Natural killer cell treated with Interleukin-12 subunit alpha and Interleukin-12 subunit beta and Interleukin-15 and Interleukin-18, amount 100 ng/mL, for 72 hours (primary cell): Measurements from ENCODE around the gene KCTD16. TPM values are rescaled to one million over a fixed set of nuclear protein-coding genes. Genes with fewer than 3 reads are reported as not detected.

Source experiments
- ATAC-seq, 2 donors: fragments of 150-1000 bp; cut with Tn5 transposase in 1 of 2; sonication (Bioruptor Pico), chemical (Tn5 transposase) in 1 of 2; 2 replicates each; pipeline ENCODE4 v1.10.0; 2021
- DNase-seq: peaks from one replicate; pipeline ENCODE4 v3.0.0; 2022; ENCODE audit warnings: low spot score
- H3K27ac Mint-ChIP-seq, 2 donors: 1 replicate in 1 of 2; 2 replicates in 1 of 2; pipeline ENCODE4 v1.8.0; 2022; ENCODE audit warnings: mixed read lengths in 2 of 2, mild to moderate bottlenecking in 1 of 2, moderate library complexity in 1 of 2
- H3K27me3 Mint-ChIP-seq, 2 donors: 1 replicate in 1 of 2; 2 replicates in 1 of 2; pipeline ENCODE4 v1.8.0; 2022; ENCODE audit warnings: mixed read lengths in 2 of 2
- H3K36me3 Mint-ChIP-seq: one replicate; pipeline ENCODE4 v1.8.0; 2022; ENCODE audit warnings: mixed read lengths
- H3K4me1 Mint-ChIP-seq, 2 donors: 1 replicate in 1 of 2; 2 replicates in 1 of 2; pipeline ENCODE4 v1.8.0; 2022; ENCODE audit warnings: low read depth in 2 of 2, mixed read lengths in 2 of 2, mild to moderate bottlenecking in 1 of 2
- H3K4me3 Mint-ChIP-seq: one replicate; pipeline ENCODE4 v1.8.0; 2022; ENCODE audit warnings: mixed read lengths
- H3K9me3 Mint-ChIP-seq: 2 replicates; pipeline ENCODE4 v1.8.0; 2022; ENCODE audit warnings: mixed read lengths
- total RNA-seq, 2 donors: library from RNA; stranded (reverse); gene quantifications; one replicate each; pipeline ENCODE4 v1.2.3, GENCODE V29; 2022

KCTD16 gene
- total RNA-seq, 2 donors from 2014 or later: not detected

DNA sequence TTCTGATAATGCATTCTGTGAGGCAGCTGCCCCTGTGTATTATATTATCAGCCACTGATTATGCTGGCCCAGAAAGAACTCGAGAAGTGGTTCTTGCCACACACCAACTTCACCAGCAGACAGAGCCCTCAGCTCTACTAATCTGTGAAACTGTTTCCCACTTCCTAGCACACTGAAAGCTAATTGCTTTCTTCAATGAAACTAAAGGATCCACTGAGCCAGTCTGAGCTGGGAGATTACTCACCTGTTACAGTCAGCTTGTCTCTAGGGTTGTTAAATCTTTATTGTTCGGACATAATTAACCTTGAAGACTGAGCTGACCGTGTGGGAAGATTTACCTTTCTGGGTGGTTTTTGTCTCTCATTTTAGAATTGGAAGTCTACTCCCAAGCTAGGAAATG lies 263.2 kb downstream of the KCTD16 start:
- no peak for DNase-seq
- H3K27me3 Mint-ChIP-seq: no peaks in the 10 kb centered on the region
- H3K4me1 Mint-ChIP-seq: no peaks in the 10 kb centered on the region
- H3K9me3 Mint-ChIP-seq: peaks cover 9% of the 10 kb centered on the region
- H3K4me3 Mint-ChIP-seq: no peak overlapping the region
- no peak for ATAC-seq
- no peaks in the 10 kb centered on the region for H3K36me3 Mint-ChIP-seq
- H3K27ac Mint-ChIP-seq: no peak overlapping the region

DNA sequence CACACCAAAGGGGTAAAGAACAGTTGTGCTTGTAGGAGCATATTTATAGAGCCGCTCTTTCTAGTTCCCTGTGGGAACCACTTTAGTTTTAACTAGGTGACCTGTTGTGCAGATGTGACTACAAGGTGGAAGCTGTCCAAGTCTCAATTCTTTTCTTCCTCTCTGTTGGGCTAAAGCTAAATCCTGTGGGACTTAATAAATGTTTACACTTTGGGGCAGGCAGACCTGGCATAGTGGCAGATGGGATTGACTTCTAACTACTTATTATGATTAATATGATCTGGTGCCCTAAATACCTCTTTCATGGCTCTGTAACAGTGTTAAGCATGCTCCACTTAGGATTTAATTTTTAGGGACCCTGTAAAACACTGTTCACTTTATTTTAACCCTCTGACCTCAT lies 265.3 kb downstream of the KCTD16 start:
- Mint-ChIP-seq H3K4me3 (no peak overlapping the region), H3K9me3 (peaks cover 14% of the 10 kb centered on the region), H3K4me1 (no peaks in the 10 kb centered on the region), H3K36me3 (no peaks in the 10 kb centered on the region), H3K27ac (no peak overlapping the region), H3K27me3 (no peaks in the 10 kb centered on the region)
- DNase-seq: no peak
- no peak for ATAC-seq

DNA sequence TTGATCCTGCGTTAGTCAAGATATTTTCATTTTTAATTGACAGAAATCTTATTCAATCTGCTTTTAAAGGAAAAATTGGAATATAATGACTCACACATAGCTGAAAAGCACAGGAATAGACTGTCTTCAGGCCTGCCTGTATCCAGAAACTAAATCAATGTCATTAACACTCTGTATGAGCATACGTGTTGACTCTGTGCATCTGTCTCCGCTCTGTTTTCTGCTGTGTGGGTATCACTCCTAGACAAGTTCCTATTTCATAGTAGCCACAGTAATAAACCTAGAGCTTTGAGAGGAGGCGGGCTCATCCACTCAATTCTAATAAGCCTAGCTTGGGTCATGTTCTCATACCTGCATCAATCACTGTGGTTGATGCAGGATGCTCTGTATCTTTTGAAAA lies 267.6 kb downstream of the KCTD16 start:
- DNase-seq: no peak
- Mint-ChIP-seq H3K9me3 (peaks cover 23% of the 10 kb centered on the region), H3K36me3 (peaks cover 4% of the 10 kb centered on the region), H3K27me3 (no peaks in the 10 kb centered on the region), H3K4me1 (no peaks in the 10 kb centered on the region), H3K27ac (no peak overlapping the region), H3K4me3 (no peak overlapping the region)
- no peak for ATAC-seq

DNA sequence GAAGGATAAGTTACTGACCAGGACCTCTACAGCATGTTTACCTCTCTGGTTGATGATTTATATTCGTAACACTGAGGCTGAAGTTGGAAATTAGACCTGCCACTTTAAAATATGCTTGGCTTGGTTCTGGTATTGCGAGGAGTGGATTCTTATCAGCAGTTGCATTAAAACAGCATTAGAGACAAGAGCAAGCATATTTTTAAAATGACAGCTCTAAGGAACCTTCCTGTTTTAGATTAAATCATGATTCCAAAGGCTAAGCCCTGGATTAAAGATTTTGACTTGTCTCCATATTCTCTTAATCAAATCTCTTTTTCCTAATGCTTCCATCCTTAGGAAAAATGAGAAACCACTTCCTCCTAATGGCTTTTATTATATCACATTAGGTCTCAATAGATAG lies 277.8 kb downstream of the KCTD16 start:
- no peaks in the 10 kb centered on the region for H3K4me1 Mint-ChIP-seq

DNA sequence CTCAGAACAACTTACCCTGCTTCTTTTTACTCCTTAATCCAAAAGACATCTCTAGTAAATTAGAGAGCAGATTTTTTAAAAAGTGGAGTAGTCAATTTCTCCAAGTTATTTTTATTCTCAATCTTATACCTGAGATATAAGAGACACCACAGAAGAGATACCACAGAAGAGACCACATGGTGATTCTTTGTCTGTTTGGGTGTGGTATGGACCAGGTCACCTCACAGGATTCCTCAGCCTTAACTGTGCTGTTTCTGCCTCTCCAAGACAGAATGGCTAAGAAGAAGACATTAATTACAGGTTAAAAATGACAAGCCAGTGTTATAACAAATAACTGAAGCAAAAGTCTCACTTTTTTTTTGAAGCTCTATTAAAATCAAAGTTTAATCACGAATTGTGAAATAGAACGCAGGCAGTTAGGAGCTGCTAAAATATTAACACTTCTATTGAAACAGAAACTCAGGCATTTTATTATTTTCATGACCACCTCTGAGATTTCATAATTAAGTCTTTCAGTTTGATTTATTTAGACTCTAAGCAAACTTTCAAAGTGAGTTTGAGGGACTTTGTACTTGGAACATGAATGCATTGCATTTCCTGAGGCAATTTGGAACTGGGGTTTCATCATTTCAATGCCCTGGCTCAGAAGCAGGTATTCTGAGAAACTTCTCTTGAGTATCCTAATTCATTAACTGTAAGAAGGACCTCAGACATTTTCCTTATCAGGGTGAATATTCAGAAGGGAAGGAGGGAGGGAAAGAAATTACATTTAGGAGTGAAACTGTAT lies 280.7 kb downstream of the KCTD16 start:
- Mint-ChIP-seq H3K4me1 (no peaks in the 10 kb centered on the region), H3K36me3 (no peaks in the 10 kb centered on the region), H3K9me3 (peaks cover 3% of the 10 kb centered on the region), H3K27ac (no peak overlapping the region), H3K4me3 (no peak overlapping the region), H3K27me3 (no peaks in the 10 kb centered on the region)
- ATAC-seq (no peak), DNase-seq (no peak)

More for the DNA sequence above, 277.8 kb downstream of the KCTD16 start:
- H3K27me3 Mint-ChIP-seq: no peaks in the 10 kb centered on the region
- DNase-seq (no peak), ATAC-seq (no peak)
- peaks cover 5% of the 10 kb centered on the region for H3K9me3 Mint-ChIP-seq
- H3K36me3 Mint-ChIP-seq: no peaks in the 10 kb centered on the region
- H3K27ac Mint-ChIP-seq: no peak overlapping the region
- H3K4me3 Mint-ChIP-seq: no peak overlapping the region

DNA sequence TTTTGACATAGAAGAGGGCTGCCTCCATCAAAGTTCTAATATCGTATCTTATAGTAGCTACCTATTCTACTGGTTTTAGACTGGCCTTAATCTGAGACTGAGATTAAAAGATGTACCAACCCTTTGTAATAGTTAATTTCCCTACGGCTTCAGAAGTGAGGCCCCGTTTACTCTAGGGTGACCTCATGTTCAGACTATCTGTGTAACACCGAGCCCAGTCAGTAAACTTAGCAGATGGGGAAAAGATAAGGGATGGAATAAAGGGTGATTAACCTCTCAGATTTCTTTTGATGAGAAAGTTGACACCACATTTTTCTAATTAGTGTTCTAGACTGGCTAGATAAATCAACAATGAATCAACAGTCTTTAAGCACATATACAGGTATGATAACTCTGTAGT lies 283.1 kb downstream of the KCTD16 start:
- Mint-ChIP-seq H3K9me3 (peaks cover 3% of the 10 kb centered on the region), H3K4me3 (no peak overlapping the region), H3K36me3 (no peaks in the 10 kb centered on the region), H3K4me1 (no peaks in the 10 kb centered on the region), H3K27me3 (no peaks in the 10 kb centered on the region), H3K27ac (no peak overlapping the region)
- ATAC-seq (no peak), DNase-seq (no peak)

DNA sequence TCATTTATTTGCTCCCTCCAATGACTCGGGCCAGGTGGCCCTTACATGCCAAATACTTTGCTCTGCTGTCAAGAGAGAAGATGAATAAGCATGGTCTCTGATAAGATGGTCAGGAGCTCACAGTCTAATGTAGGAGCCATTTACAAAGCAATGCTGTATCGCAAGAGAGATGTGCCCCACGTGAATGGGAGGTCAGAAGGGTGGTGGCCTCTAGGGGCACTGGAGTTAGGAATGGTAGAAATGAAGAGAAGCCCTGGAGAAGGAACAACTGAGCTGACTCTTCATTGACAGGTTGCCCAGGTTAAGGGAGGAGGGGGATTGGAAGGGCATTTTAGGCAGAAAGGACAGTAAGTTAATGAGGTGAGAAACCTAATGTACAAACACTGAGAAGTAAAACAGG lies 286.5 kb downstream of the KCTD16 start:
- Mint-ChIP-seq H3K9me3 (peaks cover 15% of the 10 kb centered on the region), H3K4me3 (no peak overlapping the region), H3K27me3 (no peaks in the 10 kb centered on the region), H3K36me3 (no peaks in the 10 kb centered on the region), H3K4me1 (no peaks in the 10 kb centered on the region), H3K27ac (no peak overlapping the region)
- no peak for DNase-seq
- ATAC-seq: no peak

DNA sequence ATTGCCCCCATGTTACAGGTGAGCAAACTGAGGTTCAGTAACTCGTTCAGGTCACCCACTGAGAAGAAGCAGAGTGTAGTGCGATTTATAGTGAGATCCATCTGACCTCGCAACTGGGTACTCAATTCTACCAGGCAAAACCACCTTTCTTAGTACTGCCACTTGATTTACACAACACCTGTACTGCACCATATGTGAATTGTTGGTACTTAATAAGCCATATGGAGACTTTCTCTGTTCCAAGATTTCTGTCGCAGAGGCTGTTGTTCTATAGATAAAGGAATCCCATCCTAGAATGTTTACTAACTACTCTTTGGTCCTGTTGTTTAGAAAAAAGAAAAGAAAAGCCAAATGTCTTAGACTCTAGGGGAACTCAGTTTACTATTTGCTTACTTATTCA lies 287.5 kb downstream of the KCTD16 start:
- H3K9me3 Mint-ChIP-seq: peaks cover 16% of the 10 kb centered on the region
- H3K27me3 Mint-ChIP-seq: no peaks in the 10 kb centered on the region
- H3K36me3 Mint-ChIP-seq: no peaks in the 10 kb centered on the region
- DNase-seq: no peak
- no peak overlapping the region for H3K27ac Mint-ChIP-seq
- no peak overlapping the region for H3K4me3 Mint-ChIP-seq
- no peaks in the 10 kb centered on the region for H3K4me1 Mint-ChIP-seq
- no peak for ATAC-seq

DNA sequence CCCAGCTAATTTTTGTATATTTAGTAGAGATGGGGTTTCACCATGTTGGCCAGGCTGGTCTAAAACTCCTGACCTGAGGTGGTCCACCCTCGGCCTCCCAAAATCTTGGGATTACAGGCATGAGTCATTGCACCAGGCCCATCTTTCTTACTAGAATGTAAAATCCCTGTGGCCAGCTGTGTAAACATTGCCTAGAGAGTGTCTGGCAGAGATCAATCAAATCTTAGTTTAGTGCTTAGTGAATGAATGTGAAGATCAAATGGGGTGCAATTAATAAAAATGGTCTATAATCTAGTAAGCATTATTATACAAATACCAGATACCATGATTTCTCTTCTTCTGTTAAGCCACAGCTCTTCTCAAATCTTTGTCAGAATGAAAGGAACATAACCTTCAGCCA lies 289.9 kb downstream of the KCTD16 start:
- ATAC-seq: no peak
- H3K9me3 Mint-ChIP-seq: peaks cover 13% of the 10 kb centered on the region
- no peaks in the 10 kb centered on the region for H3K36me3 Mint-ChIP-seq
- DNase-seq: no peak
- no peaks in the 10 kb centered on the region for H3K27me3 Mint-ChIP-seq
- H3K27ac Mint-ChIP-seq: no peak overlapping the region
- H3K4me1 Mint-ChIP-seq: no peaks in the 10 kb centered on the region
- H3K4me3 Mint-ChIP-seq: no peak overlapping the region

DNA sequence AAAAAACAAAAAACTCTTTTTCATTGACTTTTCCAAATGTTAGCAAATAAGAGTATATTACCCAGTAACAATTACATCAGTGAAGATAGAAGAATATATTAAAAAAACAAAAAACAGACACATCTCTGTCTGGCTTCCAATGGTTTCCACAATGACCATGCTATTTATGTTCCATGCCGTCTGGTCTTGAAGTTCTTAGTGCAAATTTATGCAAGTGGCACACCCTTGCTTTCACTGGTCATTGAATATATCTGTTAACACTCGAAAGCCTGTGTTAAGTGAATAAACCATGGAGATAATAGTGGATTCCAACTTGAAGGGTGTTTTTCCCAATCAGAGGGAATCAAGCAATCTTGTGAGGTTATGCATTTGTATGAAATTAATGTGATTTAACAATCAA lies 291.9 kb downstream of the KCTD16 start:
- no peak for ATAC-seq
- Mint-ChIP-seq H3K27ac (no peak overlapping the region), H3K4me1 (no peaks in the 10 kb centered on the region)

DNA sequence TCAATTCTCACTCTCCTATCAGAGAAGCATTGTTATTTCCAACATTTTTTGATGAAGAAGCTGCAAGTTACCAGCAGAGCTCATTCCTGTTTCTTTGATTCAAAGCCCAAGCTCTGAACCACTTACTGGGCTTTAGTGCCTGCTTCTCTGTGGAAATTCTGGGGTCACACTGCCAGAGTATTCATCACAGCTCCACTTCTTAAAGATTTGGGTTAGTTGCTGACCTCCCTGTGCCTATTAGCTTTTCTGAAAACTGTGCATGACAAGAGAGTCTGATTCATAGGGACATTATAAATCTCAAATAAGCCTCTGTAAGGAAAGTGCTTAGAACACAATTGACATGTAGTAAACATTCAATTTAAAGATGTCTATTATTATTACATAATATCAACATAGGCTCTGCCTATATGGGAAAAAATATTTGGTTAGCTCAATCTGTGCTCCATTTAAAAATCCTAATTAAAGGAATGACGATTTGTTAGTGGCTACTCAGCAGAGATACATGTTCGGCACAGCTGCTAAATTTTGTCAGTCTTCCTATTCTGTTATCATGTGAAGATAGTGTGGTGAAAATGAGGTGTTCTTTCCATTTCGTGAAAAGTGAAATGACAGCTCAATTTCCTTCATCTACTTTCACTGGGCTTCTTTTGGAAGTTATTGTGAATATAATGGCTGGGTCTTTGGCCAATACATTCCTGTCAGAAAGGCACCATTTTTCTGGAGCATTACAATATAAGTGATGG lies 293.0 kb downstream of the KCTD16 start:
- Mint-ChIP-seq H3K36me3 (no peaks in the 10 kb centered on the region), H3K9me3 (peaks cover 15% of the 10 kb centered on the region), H3K27ac (no peak overlapping the region), H3K27me3 (no peaks in the 10 kb centered on the region), H3K4me3 (no peak overlapping the region), H3K4me1 (no peaks in the 10 kb centered on the region)
- no peak for DNase-seq
- ATAC-seq: no peak

More for the DNA sequence above, 291.9 kb downstream of the KCTD16 start:
- H3K27me3 Mint-ChIP-seq: no peaks in the 10 kb centered on the region
- no peak overlapping the region for H3K4me3 Mint-ChIP-seq
- H3K36me3 Mint-ChIP-seq: no peaks in the 10 kb centered on the region
- peaks cover 13% of the 10 kb centered on the region for H3K9me3 Mint-ChIP-seq
- no peak for DNase-seq

DNA sequence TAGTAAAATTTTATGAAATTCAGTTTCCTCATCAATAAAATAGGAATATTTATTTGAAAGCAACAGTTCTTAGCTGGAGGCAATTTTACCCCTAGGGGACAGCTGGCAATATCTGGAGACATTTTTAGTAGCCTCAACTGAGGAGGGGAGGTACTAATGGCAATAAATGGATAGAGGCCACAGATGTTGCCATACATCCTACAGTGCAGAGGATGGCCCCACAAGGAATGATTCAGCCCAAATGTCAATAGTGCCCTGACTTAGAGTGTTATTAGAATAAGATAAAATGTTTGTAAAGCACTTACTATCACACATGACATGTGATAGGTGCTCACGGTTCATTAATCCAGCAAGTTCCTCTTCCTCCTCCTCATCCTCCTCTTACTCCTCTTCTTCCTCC lies 293.6 kb downstream of the KCTD16 start:
- no peaks in the 10 kb centered on the region for H3K36me3 Mint-ChIP-seq
- no peak for ATAC-seq

DNA sequence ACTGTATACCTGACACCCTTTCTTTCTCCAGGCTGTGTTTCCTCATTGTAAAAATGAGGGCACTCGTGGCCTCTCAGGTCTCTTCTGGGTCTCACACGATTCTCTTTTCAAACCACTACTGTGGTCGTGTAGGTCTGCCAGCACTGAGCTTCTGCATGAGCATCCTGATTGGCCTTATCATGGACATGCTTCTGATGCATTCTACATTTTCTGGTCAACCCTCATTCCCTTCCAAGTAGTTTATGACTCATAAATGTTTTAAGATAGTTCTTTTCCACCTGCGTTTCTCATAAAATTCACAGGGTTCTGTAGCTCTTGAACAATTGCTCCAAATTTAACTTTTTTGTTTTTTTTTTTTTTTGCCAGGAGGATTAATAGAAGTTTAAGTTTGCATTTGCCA lies 294.8 kb downstream of the KCTD16 start:
- Mint-ChIP-seq H3K36me3 (no peaks in the 10 kb centered on the region), H3K27me3 (no peaks in the 10 kb centered on the region), H3K9me3 (peaks cover 11% of the 10 kb centered on the region), H3K27ac (no peak overlapping the region), H3K4me3 (no peak overlapping the region), H3K4me1 (no peaks in the 10 kb centered on the region)
- DNase-seq (no peak), ATAC-seq (no peak)

More for the DNA sequence above, 293.6 kb downstream of the KCTD16 start:
- H3K27ac Mint-ChIP-seq: no peak overlapping the region
- H3K4me3 Mint-ChIP-seq: no peak overlapping the region
- DNase-seq: no peak
- H3K4me1 Mint-ChIP-seq: no peaks in the 10 kb centered on the region
- no peaks in the 10 kb centered on the region for H3K27me3 Mint-ChIP-seq
- H3K9me3 Mint-ChIP-seq: peaks cover 15% of the 10 kb centered on the region

DNA sequence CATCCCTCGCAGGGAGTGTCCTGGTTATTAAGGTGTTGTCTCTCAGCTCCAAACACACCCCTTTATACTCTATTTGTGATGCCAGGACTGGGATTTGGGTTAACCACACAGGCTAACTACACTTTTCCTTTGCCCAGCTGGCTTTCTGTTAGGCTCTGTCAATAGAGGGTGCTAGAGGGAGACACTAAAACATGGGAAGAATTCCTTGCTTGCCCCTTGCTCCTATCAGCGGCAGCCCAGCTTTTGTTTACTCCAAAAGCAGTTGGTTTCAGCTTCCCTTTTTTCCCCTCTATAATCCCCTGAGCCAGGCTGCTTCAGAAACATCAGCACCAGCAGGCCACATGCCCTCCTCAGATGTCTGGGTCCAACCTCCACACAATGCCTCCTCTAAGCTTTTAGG lies 297.1 kb downstream of the KCTD16 start:
- Mint-ChIP-seq H3K36me3 (no peaks in the 10 kb centered on the region), H3K27me3 (no peaks in the 10 kb centered on the region), H3K9me3 (peaks cover 3% of the 10 kb centered on the region), H3K4me1 (no peaks in the 10 kb centered on the region), H3K27ac (no peak overlapping the region), H3K4me3 (no peak overlapping the region)
- ATAC-seq (no peak), DNase-seq (no peak)
